ENCODE results near the gene REST.

GRCh38 chr4:56879996-56880395 is 27.7 kb upstream of the REST start:
- no peak for TF ChIP-seq CTCF (IDR thresholded peaks at IDR 0.05)
- TF ChIP-seq EP300 (IDR thresholded peaks at IDR 0.05): no peak
- no peak for TF ChIP-seq POLR2A (IDR thresholded peaks at IDR 0.05)

All from tibial nerve (tissue), 4 donors.